DMS114 treated with DMSO at 0.1 percent for 48 hours (cell line): ENCODE results near the gene DDX42.

Experiments used
- DNase-seq: peaks from one replicate; lab custom pipeline; 2025; ENCODE audit not compliant: unreplicated experiment; lab: John Stamatoyannopoulos, UW

DDX42 gene

DNA sequence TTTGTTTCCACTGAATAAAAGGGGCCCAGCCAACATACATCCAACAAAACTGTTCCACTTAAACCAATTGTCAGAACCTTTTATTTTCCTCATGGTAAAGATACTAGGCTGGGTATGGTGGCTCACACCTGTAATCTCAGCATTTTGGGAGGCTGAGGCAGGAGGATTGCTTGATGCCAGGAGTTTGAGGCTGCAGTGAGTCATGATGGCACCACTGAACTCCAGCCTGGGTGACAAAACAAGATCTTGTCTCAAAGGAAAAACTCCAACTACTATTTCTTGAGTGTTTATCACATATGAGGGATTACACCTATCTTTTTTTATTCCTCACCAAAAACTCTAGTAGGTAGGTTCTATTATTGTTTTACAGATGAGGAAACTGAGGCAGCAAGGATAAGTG is 48.6 kb downstream of the DDX42 start:
- no peak for DNase-seq

GRCh38 chr17:63823659-63824331 is 49.8 kb downstream of the DDX42 start:
- no peak for DNase-seq

DNA sequence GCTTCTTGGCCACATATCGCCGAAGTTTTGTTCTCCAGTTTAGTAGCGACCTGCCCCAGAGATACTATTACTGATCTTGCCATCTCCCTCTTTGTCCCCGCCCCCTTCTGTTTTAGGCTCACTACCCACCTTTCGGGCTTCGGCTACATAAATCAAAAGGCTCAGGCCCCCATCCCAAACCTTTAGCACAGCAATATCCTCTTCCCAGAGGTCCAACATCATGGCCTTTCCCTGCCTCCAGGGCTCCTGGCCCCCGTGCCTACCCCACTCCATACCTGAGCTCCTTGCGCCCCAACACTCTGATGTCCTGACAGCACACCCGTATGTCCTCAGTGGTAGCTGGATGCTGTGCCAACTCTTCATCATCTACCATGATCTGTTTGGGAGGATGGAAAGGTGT is 50.4 kb downstream of the DDX42 start:
- DNase-seq, result no peak

DNA sequence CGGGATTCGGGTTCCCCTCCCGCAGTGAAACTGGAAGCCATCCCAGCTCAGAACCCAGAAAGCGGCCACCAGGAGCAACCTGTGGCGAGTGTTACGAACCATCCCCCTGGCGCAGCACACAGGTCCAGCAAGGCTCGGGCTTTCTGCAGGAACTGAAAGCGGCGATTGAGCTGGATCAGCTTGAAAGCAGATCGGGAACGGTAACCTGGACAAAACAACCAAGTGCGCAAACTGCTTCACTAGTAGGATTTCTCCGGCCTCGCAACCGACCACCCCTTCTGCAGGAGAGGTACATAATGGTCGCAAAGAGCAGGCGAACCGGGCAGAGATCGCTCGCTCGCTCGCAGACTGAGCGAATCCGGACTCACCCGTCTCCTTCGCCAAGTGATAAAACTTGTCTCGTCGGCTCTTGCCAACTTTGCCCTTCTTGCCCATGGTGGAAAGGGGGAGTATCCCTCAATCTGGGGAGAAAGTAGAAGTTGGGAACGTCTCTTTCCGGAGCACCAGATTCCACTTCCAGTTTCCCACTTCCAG is 52.6 kb downstream of the DDX42 start:
- no peak for DNase-seq

- DNase-seq, result peak; percentile 94
These were observed 53.2 kb downstream of the DDX42 start, which contains the start of the genes FTSJ3 and PSMC5 for GRCh38 chr17:63827002-63827800. Gene FTSJ3 (minus strand): TSS chr17:63827663. CDS start chr17:63826902, 761 bp downstream. Gene PSMC5 (plus strand): TSS chr17:63827431. CDS start chr17:63827491, 60 bp downstream.

DNA sequence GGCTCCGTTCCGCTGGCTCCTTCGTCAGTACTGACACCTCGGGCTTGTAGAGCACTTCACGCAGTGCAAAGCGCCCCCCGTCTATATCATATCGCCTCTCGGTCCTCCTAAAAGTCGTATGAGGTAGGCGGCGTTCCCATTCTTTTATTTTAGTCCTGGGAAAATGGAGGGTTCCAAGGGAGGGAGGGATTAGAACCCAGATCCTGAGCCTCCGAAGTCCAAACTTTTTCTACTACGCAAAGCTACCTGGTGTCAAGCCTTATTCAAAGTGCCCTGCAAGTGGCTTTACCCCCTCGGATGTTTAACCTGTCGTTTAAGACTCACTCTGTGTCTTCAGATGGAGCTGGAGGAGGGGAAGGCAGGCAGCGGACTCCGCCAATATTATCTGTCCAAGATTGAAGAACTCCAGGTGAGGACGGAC is 53.8 kb downstream of the DDX42 start:
- DNase-seq, result no peak

DNA sequence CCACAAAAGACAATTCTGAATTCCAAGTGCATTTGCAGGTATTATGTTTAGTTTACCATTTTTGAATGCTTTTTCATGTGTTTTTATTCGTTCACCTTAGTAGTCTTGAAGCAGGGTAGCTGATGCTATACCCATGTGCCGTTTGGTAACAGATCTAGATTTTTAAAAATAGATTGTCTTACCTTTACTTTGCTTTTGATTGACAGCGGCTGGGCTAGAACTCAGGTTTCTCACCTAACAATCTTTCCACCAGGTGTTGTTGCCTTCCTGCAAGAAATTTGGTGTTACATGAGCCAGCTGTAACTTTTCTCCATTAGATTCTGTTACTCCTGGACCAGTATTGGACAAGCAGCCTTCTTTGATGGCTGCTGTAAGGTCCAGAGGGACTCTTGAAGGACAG is 55.0 kb downstream of the DDX42 start:
- DNase-seq, result no peak

- no peak for DNase-seq
These were observed 56.3 kb downstream of the DDX42 start for GRCh38 chr17:63830278-63830677.

GRCh38 chr17:63830904-63831491 is 57.0 kb downstream of the DDX42 start:
- no peak for DNase-seq

GRCh38 chr17:63831505-63831904 is 57.5 kb downstream of the DDX42 start:
- no peak for DNase-seq

GRCh38 chr17:63832014-63832413 is 58.0 kb downstream of the DDX42 start:
- DNase-seq, result no peak

GRCh38 chr17:63832455-63832854 is 58.5 kb downstream of the DDX42 start:
- DNase-seq, result no peak

DNA sequence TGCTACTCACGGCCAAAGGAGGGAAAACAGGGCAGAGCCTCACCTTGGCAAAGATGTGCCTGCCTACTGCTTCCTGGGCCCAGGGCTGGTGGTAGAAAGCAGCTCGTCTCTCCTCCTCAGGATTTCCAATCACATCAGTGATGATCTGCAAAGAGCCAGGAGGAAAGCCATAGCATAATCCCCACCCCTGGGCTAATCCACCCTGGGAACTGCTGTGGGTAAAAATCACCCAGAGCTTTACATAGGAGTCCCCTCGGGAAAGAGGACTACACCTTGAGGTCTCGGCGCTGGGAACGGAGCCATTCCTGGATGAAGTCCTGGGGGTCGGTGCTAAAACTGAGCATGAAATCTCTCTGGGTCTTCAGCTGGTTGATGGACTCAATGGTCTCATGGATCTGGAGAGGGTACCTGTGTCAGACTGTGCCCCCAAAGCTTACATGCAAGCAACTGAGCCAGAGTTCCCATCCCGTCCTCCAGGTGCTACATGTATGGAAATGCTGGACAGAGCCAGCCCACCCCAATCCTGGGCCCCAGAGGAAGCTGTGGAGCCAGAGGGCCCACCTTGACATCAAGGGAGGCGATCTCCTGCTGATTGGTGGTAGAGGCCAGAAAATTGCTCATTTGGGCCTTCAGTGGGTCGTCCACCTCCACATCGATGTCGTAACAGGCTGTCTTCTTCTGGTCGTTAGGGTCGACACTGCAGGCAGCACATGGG is 59.2 kb downstream of the DDX42 start:
- DNase-seq, result no peak

- no peak for DNase-seq
These were observed 59.9 kb downstream of the DDX42 start for GRCh38 chr17:63833741-63834373.

DNA sequence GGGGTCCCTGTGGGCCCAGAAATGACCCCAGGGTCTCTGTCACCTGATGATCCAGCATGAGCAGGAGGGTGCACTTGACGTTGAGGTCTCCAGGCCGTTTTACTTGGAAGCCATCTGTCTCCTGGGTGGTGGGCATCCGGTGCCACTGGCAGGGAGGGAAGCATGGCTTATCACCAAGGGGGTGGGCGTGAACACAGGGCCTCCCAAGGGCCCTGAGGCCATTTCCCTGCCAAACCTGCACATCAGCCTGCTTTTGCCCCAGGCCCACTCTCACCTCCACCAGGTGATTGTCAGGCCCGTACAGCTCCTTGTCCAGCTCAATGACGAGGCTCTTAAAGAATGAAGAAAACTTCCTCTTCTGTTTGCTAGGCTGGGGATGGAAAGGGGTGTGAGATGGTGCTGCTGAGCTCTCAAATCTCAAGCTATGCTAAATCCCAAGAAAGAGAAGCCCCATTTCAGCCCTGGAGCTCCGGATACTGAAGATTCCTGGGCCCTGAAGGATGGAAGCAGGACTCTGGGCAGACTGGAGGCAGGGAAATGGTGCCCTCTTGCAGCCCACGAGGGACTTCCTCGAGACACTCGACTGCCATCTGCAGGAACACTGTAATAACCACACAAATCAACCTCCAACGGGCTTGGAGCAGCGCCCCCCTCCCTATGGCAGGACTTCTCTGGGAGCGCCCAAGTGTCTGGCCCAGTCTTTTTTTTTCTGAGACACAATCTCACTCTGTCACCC is 60.6 kb downstream of the DDX42 start:
- peak; percentile 82 for DNase-seq

GRCh38 chr17:63835167-63835720 is 61.3 kb downstream of the DDX42 start:
- DNase-seq, result no peak

DNA sequence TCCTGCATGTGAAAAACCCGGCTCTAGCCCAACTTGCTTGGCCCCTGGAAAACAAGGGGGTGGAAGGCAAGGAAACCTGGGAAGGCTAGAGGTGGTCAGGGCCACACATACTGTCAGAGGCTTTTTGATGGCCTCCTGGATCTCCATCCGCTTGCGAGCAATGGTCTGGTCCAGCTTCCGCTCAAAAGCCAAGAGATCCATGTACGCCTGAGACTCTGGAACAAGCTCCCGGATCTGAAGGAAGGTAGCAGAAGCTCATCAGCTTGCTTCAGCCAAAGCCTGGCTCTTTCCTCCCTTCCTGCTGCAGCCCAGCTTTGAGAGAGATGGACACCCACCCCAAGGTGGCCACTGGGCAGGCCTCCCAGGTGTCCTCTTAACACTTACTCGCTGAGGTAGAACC is 62.8 kb downstream of the DDX42 start:
- DNase-seq, result no peak

DNA sequence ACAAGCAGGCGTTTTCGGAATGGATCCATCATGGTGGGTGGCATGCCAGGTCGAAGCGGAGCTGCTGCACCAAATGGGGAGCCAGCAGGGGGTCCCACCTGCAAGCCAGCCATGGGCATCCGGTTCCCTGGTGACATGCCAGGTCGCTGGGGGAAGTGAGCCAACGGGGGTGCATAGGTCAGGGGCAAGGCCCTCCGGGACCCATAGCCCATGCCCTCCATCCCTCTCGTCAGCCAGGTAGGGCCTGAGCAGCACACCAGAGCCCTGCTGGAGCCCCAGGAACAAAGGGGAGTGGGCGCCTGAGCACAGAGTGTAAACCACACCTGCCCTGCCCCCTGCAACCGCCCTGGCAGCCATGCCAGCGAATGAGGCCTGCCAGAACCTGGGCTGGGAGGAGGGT is 63.5 kb downstream of the DDX42 start:
- no peak for DNase-seq

GRCh38 chr17:63837962-63838600 is 64.1 kb downstream of the DDX42 start:
- DNase-seq, result no peak
